Neutrophil (primary cell): ENCODE measurements around the gene CCL21.

ENCODE experiments used
- H3K27ac ChIP-seq: fragments of 200-600 bp; sonication (generic); 2 replicates; pipeline ENCODE4 v1.5.1; 2016; ENCODE audit warnings: mild to moderate bottlenecking, moderate library complexity
- H3K27me3 ChIP-seq: fragments of 200-600 bp; sonication (generic); 2 replicates; pipeline ENCODE4 v1.6.0; 2016; ENCODE audit warnings: mild to moderate bottlenecking
- H3K36me3 ChIP-seq: fragments of 200-600 bp; sonication (generic); 2 replicates; pipeline ENCODE4 v1.5.1; 2017
- H3K4me1 ChIP-seq, 2 experiments: fragments of 200-600 bp in 1 of 2; sonication (generic) in 1 of 2; 1 replicate in 1 of 2; 2 replicates in 1 of 2; pipeline versions ENCODE4 v1.5.1 to v1.6.1; 2013 to 2016; ENCODE audit warnings: low read depth in 1 of 2, low read length in 1 of 2, mild to moderate bottlenecking in 1 of 2, moderate library complexity in 1 of 2; ENCODE audit not compliant: control insufficient read depth in 1 of 2, insufficient read depth in 1 of 2
- H3K4me3 ChIP-seq, 2 experiments: fragments of 200-600 bp in 1 of 2; sonication (generic) in 1 of 2; 1 replicate in 1 of 2; 2 replicates in 1 of 2; pipeline ENCODE4 v1.5.1; 2013 to 2016; ENCODE audit warnings: low read depth in 1 of 2, low read length in 1 of 2, mild to moderate bottlenecking in 1 of 2, moderate library complexity in 1 of 2
- H3K9me3 ChIP-seq: fragments of 200-600 bp; sonication (generic); 2 replicates; pipeline ENCODE4 v1.5.1; 2016
- CTCF ChIP-seq: fragments of 200-600 bp; sonication (generic); IDR thresholded peaks from 2 replicates; pipeline ENCODE4 v1.5.1; 2016; ENCODE audit warnings: antibody characterized with exemption

The CCL21 gene

DNA sequence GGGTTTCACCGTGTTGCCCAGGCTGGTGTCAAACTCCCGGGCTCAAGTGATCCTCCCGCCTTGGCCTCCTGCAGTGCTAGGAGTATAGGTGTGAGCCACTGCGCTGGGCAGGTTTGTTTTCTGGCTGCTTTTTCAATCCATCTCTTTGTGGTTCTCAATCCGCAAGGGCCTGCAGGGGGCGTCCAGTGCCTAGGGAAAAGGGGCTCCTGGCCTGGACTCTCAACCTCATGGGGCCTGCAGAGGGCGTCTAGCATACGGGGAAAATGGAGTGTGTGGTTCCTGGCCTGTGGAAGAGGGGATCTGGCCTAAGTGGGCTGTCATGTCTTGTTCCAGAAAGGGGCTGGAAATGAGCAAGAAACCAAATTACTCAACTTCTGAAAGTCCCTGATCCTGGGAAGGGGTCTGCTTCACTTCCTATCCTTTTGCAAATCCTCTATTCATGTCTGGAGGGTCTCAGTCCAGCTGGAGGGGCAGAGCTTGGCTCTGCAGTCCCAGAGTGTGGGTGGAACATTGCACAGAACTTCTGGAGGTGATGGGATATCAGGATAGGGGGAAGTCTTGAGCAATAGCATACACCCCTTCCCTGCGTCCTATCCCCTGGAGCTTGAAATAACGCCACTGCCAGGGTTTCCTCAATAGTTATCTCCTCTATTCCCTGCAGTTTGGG, 34.8 kb downstream of the CCL21 start:
- Histone ChIP-seq H3K36me3 (no peaks in the 10 kb centered on the region), H3K4me3 (no peak overlapping the region), H3K4me1 (no peaks in the 10 kb centered on the region), H3K27me3 (no peaks in the 10 kb centered on the region), H3K27ac (no peak overlapping the region), H3K9me3 (no peaks in the 10 kb centered on the region)
- TF ChIP-seq CTCF = no peak

DNA sequence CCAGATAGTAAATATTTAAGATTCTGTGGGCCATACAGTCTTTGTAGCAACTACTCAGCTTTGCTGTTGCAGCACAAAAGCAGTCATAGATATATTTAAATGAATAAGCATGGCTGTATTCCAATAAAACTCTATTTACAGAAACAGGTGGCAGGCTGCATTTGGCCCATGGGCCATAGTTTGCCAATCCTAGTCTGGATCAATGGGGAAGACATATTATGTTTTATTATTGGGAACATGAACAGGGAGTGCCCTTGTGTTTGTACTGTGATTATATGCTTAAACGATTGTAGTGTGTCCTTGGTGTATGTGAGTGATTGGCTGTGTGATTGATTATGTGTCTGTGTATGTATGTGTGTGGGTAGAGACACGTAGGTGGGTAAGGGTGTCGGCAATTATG, 35.5 kb downstream of the CCL21 start:
- no peaks in the 10 kb centered on the region for H3K27me3 ChIP-seq
- H3K36me3 ChIP-seq = peaks cover 5% of the 10 kb centered on the region
- no peak overlapping the region for H3K27ac ChIP-seq
- no peaks in the 10 kb centered on the region for H3K9me3 ChIP-seq
- H3K4me1 ChIP-seq = no peaks in the 10 kb centered on the region
- no peak for TF ChIP-seq CTCF
- H3K4me3 ChIP-seq = no peak overlapping the region

GRCh38 chr9:34671307-34671706, 38.6 kb downstream of the CCL21 start:
- H3K9me3 ChIP-seq = no peaks in the 10 kb centered on the region
- no peaks in the 10 kb centered on the region for H3K27me3 ChIP-seq
- TF ChIP-seq CTCF = no peak
- H3K36me3 ChIP-seq = peaks cover 8% of the 10 kb centered on the region
- peaks cover 0 to 2% of the 10 kb centered on the region in 2 experiments for H3K4me1 ChIP-seq
- no peak overlapping the region for H3K4me3 ChIP-seq
- H3K27ac ChIP-seq = no peak overlapping the region

DNA sequence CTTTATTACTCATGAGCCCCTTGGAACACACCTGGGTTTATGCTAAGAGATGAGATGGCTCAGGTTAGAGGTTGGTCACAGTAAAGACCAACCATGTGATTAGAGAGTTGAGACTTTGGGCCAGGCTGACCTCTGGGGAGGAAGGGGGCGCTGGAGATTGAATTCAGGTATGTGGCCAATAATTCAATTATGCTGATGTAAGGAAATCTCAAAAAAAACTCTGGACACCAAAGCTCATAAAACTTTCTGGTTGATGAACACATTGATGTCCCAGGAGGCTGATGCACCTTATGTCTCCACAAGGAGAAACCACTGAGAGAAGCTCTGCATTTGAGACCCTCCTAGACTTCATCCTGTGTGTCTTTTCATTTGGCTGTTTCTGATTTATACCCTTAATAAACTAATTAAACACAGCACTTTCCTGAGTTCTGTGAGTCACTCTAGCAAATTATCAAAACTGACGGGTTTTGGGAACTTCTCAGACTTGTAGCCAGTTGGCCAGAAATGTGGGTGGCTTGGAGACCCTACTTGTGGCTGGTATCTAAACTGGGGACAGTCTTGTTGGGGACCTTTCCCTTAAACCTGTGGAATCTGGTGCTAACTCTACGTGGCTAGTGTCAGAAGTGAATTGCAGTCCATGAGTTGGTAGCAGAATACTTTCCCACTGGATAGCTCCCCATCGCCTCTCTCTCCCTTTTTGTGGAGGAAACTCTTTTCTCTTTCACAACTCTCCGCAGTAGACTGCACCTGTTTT, 40.0 kb downstream of the CCL21 start:
- peaks cover 8% of the 10 kb centered on the region for H3K36me3 ChIP-seq
- H3K4me1 ChIP-seq = peaks cover 5 to 7% of the 10 kb centered on the region in 2 experiments
- no peak overlapping the region for H3K27ac ChIP-seq
- TF ChIP-seq CTCF = no peak
- H3K4me3 ChIP-seq = no peak overlapping the region
- no peaks in the 10 kb centered on the region for H3K27me3 ChIP-seq
- H3K9me3 ChIP-seq = no peaks in the 10 kb centered on the region

GRCh38 chr9:34665381-34666250, 44.3 kb downstream of the CCL21 start:
- Histone ChIP-seq H3K9me3 (no peaks in the 10 kb centered on the region), H3K27ac (peak overlapping the region; percentile 99), H3K36me3 (peaks cover 8% of the 10 kb centered on the region), H3K4me1 (peaks cover 13 to 14% of the 10 kb centered on the region in 2 experiments), H3K4me3 (peak overlapping the region; percentile 88 to 91), H3K27me3 (no peaks in the 10 kb centered on the region)
- peak; percentile 45 for TF ChIP-seq CTCF
